Right ventricle myocardium superior (tissue), 1 donor: ENCODE measurements around the gene WWOX. TPM values are rescaled to one million over a fixed set of nuclear protein-coding genes. Genes with fewer than 3 reads are reported as not detected.
A peak's percentile ranks its signal among the peaks of the same experiment; 100 is the strongest.

ENCODE experiments used
- ATAC-seq: fragments of 200-7000 bp; cut with Tn5 transposase; one replicate; pipeline ENCODE4 v1.9.1; 2020; ENCODE audit warnings: mild to moderate bottlenecking; ENCODE audit not compliant: poor library complexity
- DNase-seq: peaks from one replicate; pipeline ENCODE4 v3.0.0-alpha.2; 2020
- intact Hi-C: fragments of 100-400 bp; cut with DNase I; formaldehyde crosslinking; loops from one replicate; pipeline ENCODE4 v1.11.2; 2022
- total RNA-seq: library from RNA; stranded (reverse); fragmentation: NEBNext Ultra II Directional; extraction: Animal tissue kit (Norgen Biotek cat#: 25700); gene quantifications from one replicate; pipeline ENCODE4 v1.2.1, GENCODE V29; 2021
- donor health status: DM: no; HTN: yes; CAD: no; lungs with severe emphysema.

The WWOX gene
- total RNA-seq, 1 donor from 2014 or later, result 11.5 TPM

DNA sequence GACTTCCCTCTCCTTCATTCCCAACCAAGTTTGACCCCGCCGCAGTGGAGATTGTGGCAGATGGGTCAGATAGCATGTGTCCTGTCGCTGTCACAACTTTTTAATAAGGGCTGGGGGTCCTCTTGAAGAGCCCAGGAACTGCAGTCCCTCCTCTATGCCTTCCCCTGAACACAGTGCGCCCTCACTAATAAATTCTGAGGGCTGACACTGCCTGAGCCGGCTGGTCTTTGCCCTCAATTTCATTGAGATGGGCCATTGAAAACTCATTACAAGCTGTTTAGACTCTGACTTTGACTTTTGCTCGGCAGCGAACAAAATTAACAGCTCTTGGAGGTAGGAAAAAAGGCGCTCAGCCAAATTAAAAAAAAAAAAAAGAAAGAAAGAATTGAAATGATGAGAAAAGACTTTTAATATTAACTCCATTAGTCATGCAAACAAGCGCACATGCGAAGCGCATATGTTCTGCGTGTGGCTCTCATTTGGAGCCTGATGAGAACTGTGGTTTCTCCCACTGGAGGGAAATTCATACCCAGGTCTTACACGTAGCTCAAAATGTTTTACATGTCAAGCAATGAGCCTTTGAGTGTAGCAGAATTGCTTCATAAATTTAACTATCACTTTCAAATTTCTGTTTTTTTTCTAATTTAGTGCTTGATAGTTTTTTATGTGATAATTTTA, 704.7 kb downstream of the WWOX start:
- DNase-seq (no peak), ATAC-seq (no peak)
- intact Hi-C loops, result no loop called here

DNA sequence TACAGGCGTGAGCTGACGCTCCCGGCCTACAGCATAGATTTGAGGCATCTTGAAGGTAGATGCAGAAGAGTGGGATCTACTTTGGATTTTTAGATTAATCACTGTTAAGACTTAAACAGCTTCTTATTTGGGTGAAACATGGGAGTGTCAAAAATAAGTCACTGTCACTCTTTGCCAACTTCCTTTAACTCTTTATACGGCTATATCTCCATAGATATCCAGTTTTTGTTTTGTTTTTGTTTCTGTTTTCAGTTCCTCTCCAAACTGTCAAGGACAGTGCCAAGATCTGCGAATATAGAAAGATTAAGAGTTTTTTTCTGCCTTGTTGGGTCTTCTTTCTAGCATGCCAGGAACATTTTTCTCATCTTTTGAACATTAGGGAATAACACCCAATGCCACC, 706.1 kb downstream of the WWOX start:
- intact Hi-C loops, result no loop called here
- ATAC-seq, result no peak
- DNase-seq, result no peak

DNA sequence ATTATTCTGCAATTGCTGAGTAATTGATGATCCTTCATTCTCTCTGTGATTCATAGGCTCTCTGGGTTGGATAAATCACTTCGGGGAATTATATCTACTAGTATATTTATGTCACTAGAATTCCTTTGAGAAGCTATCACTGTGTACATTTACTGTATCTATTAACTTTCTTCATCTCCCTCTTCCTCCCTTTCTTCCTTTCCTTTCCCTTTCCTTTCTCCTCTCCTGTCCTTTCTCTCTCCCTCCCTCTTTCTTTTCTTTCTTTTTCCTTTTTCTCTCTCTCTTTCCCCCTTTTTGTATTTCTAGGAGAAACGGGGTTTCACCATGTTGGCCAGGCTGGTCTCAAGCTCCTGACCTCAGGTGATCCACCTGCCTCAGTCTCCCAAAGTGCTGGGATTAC, 711.8 kb downstream of the WWOX start:
- intact Hi-C loops, result no loop called here
- ATAC-seq (no peak), DNase-seq (no peak)

- DNase-seq, result no peak
- intact Hi-C loops, result no loop called here
- ATAC-seq, result no peak
These were observed 713.1 kb downstream of the WWOX start for GRCh38 chr16:78812582-78812981.

DNA sequence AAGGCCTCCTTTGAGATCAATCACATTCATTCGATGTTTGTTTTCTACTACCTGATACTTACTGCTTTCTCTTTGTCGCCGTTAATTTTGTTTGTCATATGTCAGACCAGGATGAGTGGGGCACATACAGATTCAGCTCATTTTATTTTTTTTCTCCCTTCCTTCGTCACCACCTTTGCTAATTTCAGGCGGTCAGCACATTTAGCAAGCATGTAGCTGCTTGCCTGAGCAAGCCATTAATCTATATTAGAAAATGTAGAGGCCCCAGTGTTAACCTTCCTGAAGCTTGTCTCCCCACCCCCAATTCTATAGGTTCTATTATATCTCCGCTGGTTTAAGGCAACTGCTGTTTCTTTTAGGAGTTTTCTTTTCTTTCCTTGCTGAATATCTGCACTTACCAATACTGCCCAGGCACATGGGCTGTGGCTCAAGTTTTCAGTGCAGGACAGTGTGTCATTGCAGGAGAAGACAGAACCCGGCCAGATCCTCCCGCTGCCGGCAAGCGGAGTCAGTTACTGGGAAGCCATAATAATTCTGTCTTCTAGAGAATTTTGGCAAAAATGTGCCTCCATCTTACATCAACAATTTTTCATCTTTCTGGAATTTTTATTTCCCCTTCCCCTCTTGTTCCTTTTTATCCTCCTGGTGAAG, 714.3 kb downstream of the WWOX start:
- intact Hi-C loops, result no loop called here
- ATAC-seq, result no peak
- no peak for DNase-seq

- DNase-seq (no peak), ATAC-seq (peak; percentile 77)
- intact Hi-C loops, result no loop called here
These were observed 716.3 kb downstream of the WWOX start for GRCh38 chr16:78815713-78816112.

GRCh38 chr16:78816499-78817195, 717.2 kb downstream of the WWOX start:
- DNase-seq, result no peak
- ATAC-seq, result peak; percentile 77
- intact Hi-C loops, result no loop called here

DNA sequence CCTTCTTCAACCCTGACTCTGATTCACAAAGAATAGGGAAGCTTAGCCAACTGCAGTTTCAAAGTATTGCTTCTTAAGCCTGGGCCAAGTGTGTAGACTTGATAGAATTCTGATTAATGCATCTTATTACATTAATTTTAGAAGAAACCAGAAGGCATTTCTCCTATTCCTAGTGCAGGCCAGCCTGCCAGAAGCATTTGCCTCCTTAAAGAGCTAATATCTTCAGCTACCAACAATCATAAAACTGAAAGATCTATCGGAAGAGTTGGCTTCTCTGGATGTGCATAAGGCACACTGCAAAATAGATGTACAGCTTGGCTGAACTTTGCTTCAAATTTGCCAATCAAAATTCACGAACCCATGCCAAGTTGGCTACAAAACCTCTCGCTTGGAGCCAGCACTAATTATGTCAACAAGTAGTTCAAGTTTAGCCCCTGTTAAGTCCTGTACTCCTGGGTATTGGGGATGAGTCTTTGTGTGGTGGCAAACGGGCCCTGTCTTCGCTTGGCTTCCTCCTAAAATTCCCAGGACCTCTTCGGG, 717.8 kb downstream of the WWOX start:
- DNase-seq (no peak), ATAC-seq (peak; percentile 64)
- intact Hi-C loops, result no loop called here

GRCh38 chr16:78821335-78821734, 721.9 kb downstream of the WWOX start:
- DNase-seq (no peak), ATAC-seq (no peak)
- intact Hi-C loops, result no loop called here

DNA sequence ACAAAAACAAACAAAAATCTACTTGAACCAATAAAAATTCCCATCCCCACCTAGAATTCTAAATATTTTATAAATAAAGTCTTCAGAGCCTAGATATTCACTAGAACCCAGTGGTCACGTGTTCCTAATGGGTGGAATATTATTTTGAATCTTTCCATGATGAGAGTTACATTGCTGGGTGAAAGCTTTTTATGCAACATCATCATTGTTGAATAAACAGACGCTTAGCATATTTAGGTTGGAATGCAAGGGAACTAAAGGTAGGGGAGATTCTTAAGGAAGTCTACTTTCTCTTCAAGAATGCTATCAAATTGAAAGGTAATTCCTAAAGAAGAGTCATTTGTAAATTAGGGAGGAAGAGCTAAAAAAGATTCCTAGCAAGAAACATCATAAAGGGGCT, 723.1 kb downstream of the WWOX start:
- ATAC-seq, result no peak
- intact Hi-C loops, result no loop called here
- DNase-seq, result no peak

- ATAC-seq (no peak), DNase-seq (no peak)
- intact Hi-C loops, result no loop called here
These were observed 723.6 kb downstream of the WWOX start for GRCh38 chr16:78823027-78823426.

- intact Hi-C loops, result no loop called here
- ATAC-seq, result no peak
These were observed 729.8 kb downstream of the WWOX start for GRCh38 chr16:78829280-78829679.

GRCh38 chr16:78830599-78830998, 731.1 kb downstream of the WWOX start:
- intact Hi-C loops, result no loop called here
- no peak for ATAC-seq

More at GRCh38 chr16:78829280-78829679, 729.8 kb downstream of the WWOX start:
- no peak for DNase-seq

GRCh38 chr16:78832100-78832499, 732.6 kb downstream of the WWOX start:
- DNase-seq (no peak), ATAC-seq (no peak)
- intact Hi-C loops, result no loop called here

More at GRCh38 chr16:78830599-78830998, 731.1 kb downstream of the WWOX start:
- DNase-seq, result no peak

DNA sequence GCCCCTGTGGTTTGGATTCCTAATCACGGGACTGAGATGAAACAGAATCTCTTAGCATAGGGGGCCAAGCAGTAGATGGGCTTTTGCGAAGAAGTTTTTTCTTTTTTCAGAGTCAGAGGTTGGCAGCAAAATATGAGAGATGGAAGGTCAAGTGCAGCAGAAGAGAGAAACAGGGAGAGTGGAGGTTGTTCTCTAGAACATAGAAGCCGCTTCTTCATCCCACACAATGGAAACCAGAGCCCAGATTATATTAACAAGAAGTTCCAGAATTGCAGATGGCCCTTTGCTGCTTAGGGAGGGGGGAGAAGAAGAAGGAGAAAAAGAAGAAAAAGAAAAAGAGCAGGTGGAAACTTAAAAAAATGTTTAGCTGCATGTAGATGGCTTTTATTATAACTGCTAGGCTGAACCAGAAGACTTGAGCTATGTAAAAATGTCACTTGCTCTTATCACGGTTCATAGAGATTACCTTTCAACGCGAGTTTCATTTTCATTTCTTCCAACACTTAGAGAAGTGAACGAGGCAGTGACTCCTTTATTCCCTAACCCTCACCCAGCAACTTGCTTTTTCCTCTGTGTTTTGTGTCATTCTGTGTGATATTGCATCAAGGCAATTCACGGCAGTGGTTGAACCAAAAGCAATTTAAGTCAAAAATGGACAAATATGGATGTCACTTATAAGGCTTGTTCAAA, 737.5 kb downstream of the WWOX start:
- intact Hi-C loops, result no loop called here
- ATAC-seq (peak; percentile 81), DNase-seq (no peak)

DNA sequence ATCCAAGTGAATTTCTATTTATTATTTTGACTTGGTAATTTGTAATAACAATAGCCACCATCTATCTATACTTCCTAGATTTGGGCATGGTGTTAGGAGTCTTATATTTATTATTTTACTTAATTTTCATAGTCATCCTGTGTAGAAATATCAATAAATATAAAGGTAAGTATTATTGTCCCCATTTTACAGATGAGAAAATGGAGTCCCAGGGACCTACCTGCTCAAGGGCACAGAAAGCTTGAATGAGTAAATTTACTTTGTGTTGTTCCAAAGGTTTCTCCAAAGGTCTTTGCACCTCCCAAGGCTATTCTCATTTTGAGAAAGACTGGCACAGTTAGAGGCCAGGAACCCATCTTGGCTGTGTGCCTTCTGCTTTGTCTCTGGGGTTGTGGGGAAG, 738.3 kb downstream of the WWOX start:
- ATAC-seq, result no peak
- DNase-seq, result no peak
- intact Hi-C loops, result no loop called here

DNA sequence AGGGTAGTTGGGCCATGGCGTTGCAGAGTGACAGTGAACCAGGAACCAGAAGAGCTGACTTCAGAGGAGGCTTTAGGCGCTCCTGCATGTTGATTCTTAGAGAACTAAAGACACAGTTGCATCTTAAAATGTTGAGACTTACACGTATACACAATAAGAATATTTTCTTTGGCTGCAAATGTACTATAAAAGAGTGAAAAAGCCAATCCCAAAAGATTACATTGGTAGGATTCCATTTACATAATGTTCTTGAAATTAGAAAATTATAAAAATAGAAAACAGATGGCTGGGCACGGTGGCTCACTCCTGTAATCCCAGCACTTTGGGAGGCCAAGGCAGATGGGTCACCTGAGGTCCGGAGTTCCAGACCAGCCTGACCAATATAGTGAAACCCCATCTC, 738.8 kb downstream of the WWOX start:
- DNase-seq (no peak), ATAC-seq (no peak)
- intact Hi-C loops, result no loop called here

- intact Hi-C loops, result no loop called here
- DNase-seq (no peak), ATAC-seq (peak; percentile 72)
These were observed 743.5 kb downstream of the WWOX start for GRCh38 chr16:78842950-78843349.

DNA sequence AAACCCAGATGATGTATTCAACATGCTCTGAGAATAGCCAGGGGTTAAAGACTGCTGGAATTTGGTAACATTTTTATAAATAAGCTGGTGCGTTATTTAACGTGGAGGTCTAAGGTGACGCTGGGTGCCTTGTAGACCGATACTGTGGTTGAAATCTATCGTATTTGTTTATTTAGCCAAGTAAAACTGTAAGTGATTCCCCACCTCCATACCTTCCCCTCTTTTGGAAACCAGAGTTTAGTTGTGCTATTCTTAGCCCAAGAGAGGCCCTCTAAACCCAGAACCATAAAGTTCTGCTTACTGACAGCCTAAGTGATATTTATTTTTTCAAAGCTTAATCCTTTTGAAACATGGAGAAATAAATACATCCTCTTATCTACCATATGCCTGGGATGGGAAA, 744.5 kb downstream of the WWOX start:
- no peak for DNase-seq
- intact Hi-C loops, result no loop called here
- peak; percentile 65 for ATAC-seq
